ENCODE data around the gene LGALS13.

DNA sequence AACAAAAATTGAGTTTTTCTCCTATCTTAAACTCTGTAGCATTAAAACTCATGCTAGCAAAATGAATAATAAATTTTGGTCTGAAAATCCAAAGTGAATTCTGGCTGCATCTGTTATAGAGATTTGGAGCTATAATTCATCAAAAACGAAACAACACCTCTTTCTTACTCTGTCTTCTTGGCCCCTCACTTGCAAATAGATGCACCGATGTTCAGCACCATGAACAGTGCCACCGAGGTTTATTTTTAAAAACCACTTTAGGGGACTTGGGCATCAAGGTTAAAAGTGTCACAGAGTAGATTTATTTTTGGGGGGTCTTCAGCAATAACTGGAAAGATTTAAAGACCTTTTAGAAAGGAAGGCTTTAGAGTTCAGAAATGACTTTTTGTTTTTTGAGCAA, 36.3 kb upstream of the LGALS13 start:
- TF ChIP-seq POLR2A (IDR thresholded peaks at IDR 0.05; ENCODE audit: low read length) (no peak), GATA1 (IDR thresholded peaks at IDR 0.05; ENCODE audit: low read depth, low read length) (no peak)
